Kidney epithelial cell (primary cell): ENCODE results near the gene CMSS1. TPM values are rescaled to one million over a fixed set of nuclear protein-coding genes. Genes with fewer than 3 reads are reported as not detected.

ENCODE experiments used
- DNase-seq: peaks from one replicate; pipeline ENCODE4 v3.0.0-alpha.2; 2010; ENCODE audit warnings: low read depth
- H3K27me3 ChIP-seq: 2 replicates; pipeline ENCODE4 v1.6.0; 2011; ENCODE audit warnings: low read length; ENCODE audit not compliant: control insufficient read depth, insufficient read depth
- H3K36me3 ChIP-seq: 2 replicates; pipeline ENCODE4 v1.5.1; 2011; ENCODE audit warnings: low read length; ENCODE audit not compliant: control insufficient read depth, insufficient read depth
- H3K4me3 ChIP-seq: 2 replicates; pipeline ENCODE4 v1.5.1; 2011; ENCODE audit warnings: low read depth, mild to moderate bottlenecking, control low read depth, low read length
- total RNA-seq: library from RNA; depleted of rRNA; stranded (reverse); fragments of >200 nt; gene quantifications from 2 replicates; pipeline ENCODE4 v1.2.3, GENCODE V29; 2015
- TF ChIP-seq, protein P1 (sequence below): IDR thresholded peaks from 2 replicates; pipeline ENCODE4 v1.5.1; 2011; ENCODE audit warnings: mild to moderate bottlenecking, moderate library complexity, low read length, control low read depth, inconsistent platforms; ENCODE audit not compliant: insufficient read depth, poor library complexity, severe bottlenecking

The CMSS1 gene
- total RNA-seq, 1 donor from 2014 or later: 36.9 TPM

DNA sequence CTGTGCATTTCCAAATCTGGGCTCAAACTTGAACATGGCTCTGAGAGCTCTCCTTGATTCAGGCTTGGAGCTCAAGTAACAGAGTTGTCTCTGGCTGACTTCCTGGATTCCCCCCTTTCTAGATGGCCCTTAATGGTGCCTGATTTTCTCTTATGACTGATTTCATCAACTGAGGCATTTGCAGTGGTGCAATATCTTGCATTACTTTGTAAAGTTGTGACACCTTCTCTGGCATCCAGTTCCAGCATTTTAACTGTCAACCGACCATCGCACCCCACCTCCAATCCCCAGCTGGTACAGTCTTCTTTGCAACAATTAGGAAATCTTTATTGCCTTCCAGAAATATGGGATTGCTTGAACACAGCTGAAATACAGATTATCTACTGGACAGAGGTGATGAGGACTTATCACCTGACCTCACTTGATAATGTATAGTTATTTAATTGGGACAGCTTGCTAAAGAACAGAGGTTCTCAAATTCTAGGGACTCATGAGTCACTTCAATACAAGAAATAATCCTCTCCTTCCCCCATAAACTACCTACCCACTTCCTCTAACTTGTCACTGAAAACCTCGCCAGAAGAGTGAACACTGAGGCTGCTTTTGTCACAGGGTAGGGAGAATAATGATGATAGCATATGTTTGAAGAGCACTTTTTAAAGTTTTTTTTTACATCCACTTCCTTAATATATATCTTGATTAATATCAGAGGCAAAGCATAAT is 254.8 kb downstream of the CMSS1 start:
- TF ChIP-seq, protein P1, sequence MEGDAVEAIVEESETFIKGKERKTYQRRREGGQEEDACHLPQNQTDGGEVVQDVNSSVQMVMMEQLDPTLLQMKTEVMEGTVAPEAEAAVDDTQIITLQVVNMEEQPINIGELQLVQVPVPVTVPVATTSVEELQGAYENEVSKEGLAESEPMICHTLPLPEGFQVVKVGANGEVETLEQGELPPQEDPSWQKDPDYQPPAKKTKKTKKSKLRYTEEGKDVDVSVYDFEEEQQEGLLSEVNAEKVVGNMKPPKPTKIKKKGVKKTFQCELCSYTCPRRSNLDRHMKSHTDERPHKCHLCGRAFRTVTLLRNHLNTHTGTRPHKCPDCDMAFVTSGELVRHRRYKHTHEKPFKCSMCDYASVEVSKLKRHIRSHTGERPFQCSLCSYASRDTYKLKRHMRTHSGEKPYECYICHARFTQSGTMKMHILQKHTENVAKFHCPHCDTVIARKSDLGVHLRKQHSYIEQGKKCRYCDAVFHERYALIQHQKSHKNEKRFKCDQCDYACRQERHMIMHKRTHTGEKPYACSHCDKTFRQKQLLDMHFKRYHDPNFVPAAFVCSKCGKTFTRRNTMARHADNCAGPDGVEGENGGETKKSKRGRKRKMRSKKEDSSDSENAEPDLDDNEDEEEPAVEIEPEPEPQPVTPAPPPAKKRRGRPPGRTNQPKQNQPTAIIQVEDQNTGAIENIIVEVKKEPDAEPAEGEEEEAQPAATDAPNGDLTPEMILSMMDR: no peak
- Histone ChIP-seq H3K27me3 (no peaks in the 10 kb centered on the region), H3K4me3 (no peak overlapping the region), H3K36me3 (no peaks in the 10 kb centered on the region)
- DNase-seq: no peak

- Histone ChIP-seq H3K27me3 (no peaks in the 10 kb centered on the region), H3K36me3 (no peaks in the 10 kb centered on the region), H3K4me3 (no peak overlapping the region)
- TF ChIP-seq, protein P1: no peak
- no peak for DNase-seq
These were observed 255.5 kb downstream of the CMSS1 start for GRCh38 chr3:100073049-100073713.

DNA sequence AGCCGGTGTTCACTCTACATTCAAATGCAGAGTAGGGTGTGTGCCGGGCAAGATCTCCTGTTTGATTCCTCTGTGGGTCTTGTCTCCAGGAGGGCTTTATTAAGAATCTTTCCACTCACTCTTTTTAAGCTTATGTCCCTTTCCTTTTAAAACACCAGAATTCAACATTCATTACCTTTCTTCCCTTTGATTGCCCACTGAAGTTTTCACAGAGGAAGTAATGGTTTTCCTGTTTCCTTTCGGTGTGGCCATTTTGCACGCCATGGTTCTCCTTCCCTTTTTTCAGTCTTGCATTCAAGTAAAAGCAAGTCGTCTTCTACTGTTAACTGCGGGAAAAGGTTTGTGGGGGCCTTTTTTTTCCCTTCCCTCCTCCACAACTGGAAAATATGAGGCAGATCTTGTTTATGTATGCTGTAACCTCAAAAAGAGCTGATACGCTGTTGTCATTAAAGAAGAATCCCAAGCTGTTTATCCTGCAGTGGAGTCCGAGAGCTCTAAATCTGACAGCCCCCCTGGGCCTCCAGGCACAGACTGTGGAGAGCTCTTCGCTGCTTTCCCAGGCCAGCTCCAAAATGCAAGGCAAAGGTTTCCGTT is 256.1 kb downstream of the CMSS1 start:
- H3K27me3 ChIP-seq: no peaks in the 10 kb centered on the region
- no peak overlapping the region for H3K4me3 ChIP-seq
- no peaks in the 10 kb centered on the region for H3K36me3 ChIP-seq
- no peak for DNase-seq
- TF ChIP-seq, protein P1: no peak

GRCh38 chr3:100075196-100075595 is 257.5 kb downstream of the CMSS1 start:
- DNase-seq: no peak
- Histone ChIP-seq H3K27me3 (no peaks in the 10 kb centered on the region), H3K4me3 (no peak overlapping the region), H3K36me3 (no peaks in the 10 kb centered on the region)
- TF ChIP-seq, protein P1: no peak

- Histone ChIP-seq H3K27me3 (no peaks in the 10 kb centered on the region), H3K36me3 (no peaks in the 10 kb centered on the region), H3K4me3 (no peak overlapping the region)
- no peak for DNase-seq
- TF ChIP-seq, protein P1: no peak
These were observed 258.4 kb downstream of the CMSS1 start for GRCh38 chr3:100075851-100076730.
